NCI-H345 (cell line): Measurements from ENCODE around the gene DENND11.
"Not testable (repeated sequence)": the region's sequence is repeated elsewhere in the genome, so short reads cannot be mapped to it uniquely, and the experiment has no call there.

Experiments used
- DNase-seq: peaks from one replicate; lab custom pipeline; 2025; lab: John Stamatoyannopoulos, UW

The DENND11 gene

GRCh38 chr7:141706239-141707064, 4.5 kb upstream of the DENND11 start:
- DNase-seq: peak; percentile 29

- DNase-seq: no peak
These were observed 2.8 kb upstream of the DENND11 start for GRCh38 chr7:141704741-141705140.

GRCh38 chr7:141704112-141704511, 2.1 kb upstream of the DENND11 start:
- no peak for DNase-seq

- no peak for DNase-seq
These were observed 926 bp upstream of the DENND11 start for GRCh38 chr7:141702892-141703291.

GRCh38 chr7:141701489-141702046, 398 bp downstream of the DENND11 start:
- peak; percentile 58 for DNase-seq

- no peak for DNase-seq
These were observed 1.1 kb downstream of the DENND11 start for GRCh38 chr7:141700848-141701371.

- DNase-seq: no peak
These were observed 1.6 kb downstream of the DENND11 start for GRCh38 chr7:141700296-141700847.

GRCh38 chr7:141699860-141700259, 2.1 kb downstream of the DENND11 start:
- DNase-seq: no peak

GRCh38 chr7:141698247-141699015, 3.5 kb downstream of the DENND11 start:
- DNase-seq: peak; percentile 38

GRCh38 chr7:141697211-141697871, 4.6 kb downstream of the DENND11 start:
- no peak for DNase-seq

- DNase-seq: no peak
These were observed 5.6 kb downstream of the DENND11 start for GRCh38 chr7:141696348-141696747.

GRCh38 chr7:141695803-141696289, 6.1 kb downstream of the DENND11 start:
- DNase-seq: peak; percentile 25

- no peak for DNase-seq
These were observed 8.9 kb downstream of the DENND11 start for GRCh38 chr7:141693082-141693481.

GRCh38 chr7:141691961-141692360, 10.0 kb downstream of the DENND11 start:
- DNase-seq: no peak

- no peak for DNase-seq
These were observed 10.4 kb downstream of the DENND11 start for GRCh38 chr7:141691540-141691939.

- DNase-seq: not testable (repeated sequence)
These were observed 12.7 kb downstream of the DENND11 start for GRCh38 chr7:141689072-141689825.

- DNase-seq: no peak
These were observed 13.9 kb downstream of the DENND11 start for GRCh38 chr7:141688043-141688442.

- DNase-seq: no peak
These were observed 15.3 kb downstream of the DENND11 start for GRCh38 chr7:141686670-141687069.

- DNase-seq: no peak
These were observed 15.9 kb downstream of the DENND11 start for GRCh38 chr7:141686074-141686473.

- DNase-seq: no peak
These were observed 16.5 kb downstream of the DENND11 start for GRCh38 chr7:141685285-141686023.
